H1 (cell line): ENCODE results near the gene HAUS2. TPM values are rescaled to one million over a fixed set of nuclear protein-coding genes. Genes with fewer than 3 reads are reported as not detected.

Experiments
- CTCF ChIA-PET: fragments of 300-600 bp; sonication (Branson Sonifier 250); formaldehyde crosslinking; loops from one replicate; lab custom pipeline; 2021; ENCODE audit not compliant: partially characterized antibody; lab: Charles Lee
- POLR2A ChIA-PET: fragments of 300-600 bp; sonication (Branson Sonifier 250); formaldehyde crosslinking; loops from one replicate; lab custom pipeline; 2021; ENCODE audit warnings: inconsistent platforms; ENCODE audit not compliant: partially characterized antibody; lab: Charles Lee
- DNase-seq, 2 experiments: peaks; one replicate each; pipeline versions ENCODE4 v3.0.0 to v3.0.0-alpha.2; 2010 to 2022; ENCODE audit warnings: low spot score in 2 of 2, low read depth in 1 of 2, mixed read lengths in 1 of 2
- FAIRE-seq: peaks from 2 replicates; lab custom pipeline; 2011; peaks lifted over from hg19 to GRCh38; lab: Jason Lieb, UNC
- H2AFZ ChIP-seq: 2 replicates; pipeline ENCODE4 v1.8.1; 2012; ENCODE audit warnings: low read length, inconsistent platforms
- H2AK5ac ChIP-seq: 2 replicates; pipeline ENCODE4 v1.6.1; 2013; ENCODE audit warnings: low read depth, low read length
- H2BK120ac ChIP-seq: replicated peaks from 2 replicates; pipeline ENCODE3; 2013; ENCODE audit warnings: low read depth, low read length, inconsistent platforms
- H2BK12ac ChIP-seq: 2 replicates; pipeline ENCODE4 v1.6.1; 2013; ENCODE audit warnings: low read depth, low read length
- H2BK15ac ChIP-seq: 2 replicates; pipeline ENCODE4 v1.6.1; 2013; ENCODE audit warnings: low read length
- H2BK20ac ChIP-seq: 2 replicates; pipeline ENCODE4 v1.6.1; 2013; ENCODE audit warnings: low read length
- H2BK5ac ChIP-seq: 2 replicates; pipeline ENCODE4 v1.6.1; 2013; ENCODE audit warnings: low read depth, low read length
- H3K14ac ChIP-seq: 2 replicates; pipeline ENCODE4 v1.6.1; 2013; ENCODE audit warnings: inconsistent platforms; ENCODE audit not compliant: insufficient read length
- H3K18ac ChIP-seq: 2 replicates; pipeline ENCODE4 v1.6.1; 2013; ENCODE audit warnings: low read length; ENCODE audit errors: extremely low read depth
- H3K23ac ChIP-seq: 2 replicates; pipeline ENCODE4 v1.6.1; 2013; ENCODE audit warnings: inconsistent platforms; ENCODE audit not compliant: insufficient read length
- H3K23me2 ChIP-seq: 2 replicates; pipeline ENCODE4 v1.6.1; 2013; ENCODE audit warnings: low read depth, low read length
- H3K27ac ChIP-seq: 2 replicates; pipeline ENCODE4 v1.6.1; 2011; ENCODE audit warnings: low read depth, low read length, inconsistent platforms
- H3K27me3 ChIP-seq, 4 experiments: replicated peaks in 1 of 4; 1 replicate in 1 of 4; 2 replicates in 3 of 4; pipeline versions ENCODE4 v1.6.1 to v1.8.1; 2011 to 2013; ENCODE audit warnings: low read length in 3 of 4, mild to moderate bottlenecking in 3 of 4, inconsistent platforms in 2 of 4, mixed read lengths in 2 of 4, moderate library complexity in 1 of 4; ENCODE audit not compliant: control insufficient read depth in 3 of 4, insufficient read depth in 3 of 4; ENCODE audit errors: extremely low read depth in 1 of 4
- H3K36me3 ChIP-seq, 4 experiments: 2 replicates each; pipeline versions ENCODE4 v1.6.1 to v1.8.1; 2011 to 2013; ENCODE audit warnings: mild to moderate bottlenecking in 4 of 4, low read length in 3 of 4, moderate library complexity in 2 of 4, control low read depth in 1 of 4, inconsistent platforms in 1 of 4; ENCODE audit not compliant: insufficient read depth in 4 of 4, control insufficient read depth in 2 of 4
- H3K4ac ChIP-seq: replicated peaks from 2 replicates; pipeline ENCODE3; 2013; ENCODE audit warnings: low read length, low read depth, mixed read lengths, inconsistent platforms; ENCODE audit not compliant: insufficient read length
- H3K4me1 ChIP-seq, 4 experiments: replicated peaks in 1 of 4; 1 replicate in 1 of 4; 2 replicates in 3 of 4; pipeline versions ENCODE4 v1.6.1 to v1.8.1; 2011 to 2013; ENCODE audit warnings: low read length in 3 of 4, inconsistent platforms in 2 of 4, mixed read lengths in 1 of 4; ENCODE audit not compliant: insufficient read depth in 4 of 4, control insufficient read depth in 3 of 4
- H3K4me2 ChIP-seq, 2 experiments: 2 replicates each; pipeline versions ENCODE4 v1.6.1 to v1.8.1; 2011 to 2013; ENCODE audit warnings: low read depth in 2 of 2, low read length in 2 of 2, control low read depth in 1 of 2, inconsistent platforms in 1 of 2, mild to moderate bottlenecking in 1 of 2; ENCODE audit not compliant: insufficient read depth in 1 of 2
- H3K4me3 ChIP-seq, 4 experiments: fragments of 200-600, 300-600 bp in 1 of 4; sonication (generic), shearing (Covaris generic), sonication (Bioruptor Twin) in 1 of 4; 2 replicates each; pipeline versions ENCODE4 v1.5.1 to v1.8.1; 2011 to 2016; ENCODE audit warnings: low read length in 4 of 4, low read depth in 3 of 4, control low read depth in 2 of 4, inconsistent platforms in 2 of 4, mild to moderate bottlenecking in 2 of 4, mixed read lengths in 1 of 4, moderate library complexity in 1 of 4; ENCODE audit not compliant: insufficient read depth in 2 of 4; ENCODE audit errors: extremely low read depth in 1 of 4
- H3K56ac ChIP-seq: replicated peaks from 2 replicates; pipeline ENCODE3; 2013; ENCODE audit warnings: low read depth, mild to moderate bottlenecking, mixed read lengths, low read length, inconsistent platforms; ENCODE audit not compliant: insufficient read length
- H3K79me1 ChIP-seq: 2 replicates; pipeline ENCODE4 v1.6.1; 2013; ENCODE audit warnings: low read depth, low read length, control low read depth
- H3K79me2 ChIP-seq, 2 experiments: 2 replicates each; pipeline versions ENCODE4 v1.6.1 to v1.8.1; 2012 to 2013; ENCODE audit warnings: low read length in 2 of 2, mild to moderate bottlenecking in 2 of 2, inconsistent platforms in 1 of 2; ENCODE audit not compliant: insufficient read depth in 2 of 2, control insufficient read depth in 1 of 2
- H3K9ac ChIP-seq, 4 experiments: replicated peaks in 1 of 4; 1 replicate in 1 of 4; 2 replicates in 3 of 4; pipeline versions ENCODE4 v1.6.1 to v1.8.1; 2011 to 2013; ENCODE audit warnings: low read depth in 3 of 4, low read length in 3 of 4, control low read depth in 2 of 4, mild to moderate bottlenecking in 2 of 4, moderate library complexity in 2 of 4, inconsistent platforms in 1 of 4; ENCODE audit errors: extremely low read depth in 1 of 4
- H3K9me3 ChIP-seq, 2 experiments: 2 replicates each; pipeline versions ENCODE4 v1.6.1 to v1.8.1; 2012 to 2013; ENCODE audit warnings: mild to moderate bottlenecking in 2 of 2, moderate library complexity in 2 of 2, control low read depth in 1 of 2, inconsistent platforms in 1 of 2, low read depth in 1 of 2, low read length in 1 of 2, mixed read lengths in 1 of 2; ENCODE audit not compliant: insufficient read depth in 2 of 2
- H4K20me1 ChIP-seq, 2 experiments: replicated peaks in 1 of 2; 2 replicates each; pipeline versions ENCODE3 to v1.8.1; 2011 to 2013; ENCODE audit warnings: inconsistent platforms in 2 of 2, low read length in 2 of 2, mild to moderate bottlenecking in 1 of 2; ENCODE audit not compliant: insufficient read depth in 2 of 2, control insufficient read depth in 1 of 2
- H4K5ac ChIP-seq: 2 replicates; pipeline ENCODE4 v1.6.1; 2013; ENCODE audit warnings: low read length, low read depth, mixed read lengths, inconsistent platforms; ENCODE audit not compliant: insufficient read length
- H4K8ac ChIP-seq: 2 replicates; pipeline ENCODE4 v1.8.0; 2013; ENCODE audit warnings: mild to moderate bottlenecking, moderate library complexity, low read length, inconsistent platforms; ENCODE audit not compliant: insufficient read depth; ENCODE audit errors: extremely low read depth
- H4K91ac ChIP-seq: replicated peaks from 2 replicates; pipeline ENCODE3; 2013; ENCODE audit warnings: low read length, mixed read lengths, inconsistent platforms; ENCODE audit not compliant: insufficient read length
- BACH1 ChIP-seq: IDR thresholded peaks from 2 replicates; pipeline ENCODE4 v1.6.1; 2012; ENCODE audit warnings: low read length, improper control_type of control experiment
- CREB1 ChIP-seq: IDR thresholded peaks from 2 replicates; pipeline ENCODE4 v1.6.1; 2012; ENCODE audit warnings: inconsistent platforms
- E2F6 ChIP-seq: IDR thresholded peaks from 2 replicates; pipeline ENCODE4 v1.6.1; 2012; ENCODE audit warnings: inconsistent platforms
- RFX5 ChIP-seq: IDR thresholded peaks from 2 replicates; pipeline ENCODE4 v1.6.1; 2011; ENCODE audit warnings: low read depth, low read length, improper control_type of control experiment, borderline replicate concordance
- SP2 ChIP-seq: IDR thresholded peaks from 2 replicates; pipeline ENCODE4 v1.6.1; 2012; ENCODE audit warnings: mild to moderate bottlenecking, low read length, inconsistent platforms
- SUZ12 ChIP-seq: fragments of 200-600 bp; sonication (generic); IDR thresholded peaks from 2 replicates; pipeline ENCODE4 v1.6.1; 2012; ENCODE audit warnings: mild to moderate bottlenecking, inconsistent platforms, low read length, moderate library complexity, mixed read lengths
- TEAD4 ChIP-seq: IDR thresholded peaks from 2 replicates; pipeline ENCODE4 v1.6.1; 2012; ENCODE audit warnings: low read depth, low read length, inconsistent platforms, mixed read lengths
- ZNF274 ChIP-seq: IDR thresholded peaks from 2 replicates; pipeline ENCODE4 v1.7.0; 2012; ENCODE audit warnings: low read length, borderline replicate concordance; ENCODE audit errors: extremely low read depth
- WGBS, 2 experiments: shearing (Covaris generic) in 1 of 2; methylation state at CpG; one replicate each; pipeline versions ENCODE4 v1.1.6 to v1.1.7; 2013 to 2015; ENCODE audit warnings: low lambda C conversion rate in 2 of 2, mixed read lengths in 2 of 2, inconsistent platforms in 1 of 2, low coverage in 1 of 2, missing lambda C conversion rate in 1 of 2; ENCODE audit not compliant: insufficient replicate concordance in 2 of 2, insufficient coverage in 1 of 2, insufficient read length in 1 of 2; ENCODE audit errors: extremely low coverage in 1 of 2, missing lambda C conversion rate in 1 of 2; 5-methylcytosine and 5-hydroxymethylcytosine counted together
- long read RNA-seq, 2 experiments: library from RNA in 1 of 2; library from capped mRNA in 1 of 2; stranded (forward); transcript quantifications; one replicate each; pipeline ENCODE4 v2.0.0, GENCODE V29; 2021; ENCODE audit warnings: inconsistent platforms in 1 of 2
- polyA minus RNA-seq, 3 experiments: library from RNA; depleted of rRNA, polyadenylated mRNA; stranded (reverse); fragments of >200 nt; gene quantifications; 1 replicate in 2 of 3; 2 replicates in 1 of 3; pipeline ENCODE4 v1.2.3, GENCODE V29; 2011
- polyA plus RNA-seq, 7 experiments: library from polyadenylated mRNA; depleted of rRNA in 3 of 7; stranded (reverse) in 5 of 7; unstranded in 2 of 7; fragments of >200 nt in 5 of 7; fragments of 200-250 nt in 2 of 7; gene quantifications; 1 replicate in 5 of 7; 2 replicates in 1 of 7; 4 replicates in 1 of 7; pipeline versions ENCODE4 v1.2.1 to v1.2.3, GENCODE V29; 2011 to 2013; ENCODE audit warnings: missing spikeins in 2 of 7, mixed read lengths in 2 of 7
- total RNA-seq: library from RNA; stranded (reverse); fragmentation: NEBNext Ultra II Directional; extraction: Animal tissue kit (Norgen Biotek cat#: 25700); gene quantifications from 2 replicates; pipeline ENCODE4 v1.2.1, GENCODE V29; 2021

HAUS2 gene
- 28.8 and 33.5 TPM in 2 replicates for total RNA-seq
- 8.4 and 12.1 TPM in 2 replicates for polyA plus RNA-seq (2011; rRNA removed)
- 16.4 TPM for polyA plus RNA-seq (2011; cell fraction: cytosol; rRNA removed)
- polyA plus RNA-seq (2011; cell fraction: nucleus; rRNA removed), result 6.5 TPM
- 12.9 to 22.1 TPM (median 14.3 TPM) in 4 replicates for polyA plus RNA-seq (2012, experiment 1 of 2)
- 4.5 TPM for polyA plus RNA-seq (2012, experiment 2 of 2)
- polyA plus RNA-seq (2013, experiment 1 of 2), result 14.6 TPM
- 14.9 TPM for polyA plus RNA-seq (2013, experiment 2 of 2)
- polyA minus RNA-seq (2011; rRNA and poly(A)+ RNA removed), result 11.9 and 14.6 TPM in 2 replicates
- 10.3 TPM for polyA minus RNA-seq (2011; cell fraction: cytosol; rRNA and poly(A)+ RNA removed)
- 12.3 TPM for polyA minus RNA-seq (2011; cell fraction: nucleus; rRNA and poly(A)+ RNA removed)
- long read RNA-seq, experiment 1, partial matches to known transcripts, result 5 of 22 reads
- long read RNA-seq, experiment 1, other reads (novel, unspliced or antisense), result 8 of 22 reads
- long read RNA-seq, experiment 2, transcript HAUS2-201 (6 exons, 3,949 nt), result major isoform, 5 of 11 reads
- long read RNA-seq, experiment 2, partial matches to known transcripts, result 1 of 11 reads
- long read RNA-seq, experiment 2, other reads (novel, unspliced or antisense), result 2 of 11 reads

GRCh38 chr15:42548249-42549031 lies at the start of gene HAUS2, which contains the start of gene LRRC57:
TSS of gene HAUS2 (plus strand) at chr15:42548838. CDS start at chr15:42548873, 35 bp downstream.
TSS of gene LRRC57 (minus strand) at chr15:42548793. CDS start at chr15:42548434, 359 bp downstream.
- peak within 1 kb of the TSS; percentile 95 for H4K5ac ChIP-seq
- H3K27ac ChIP-seq, result peak within 1 kb of the TSS; percentile 97
- peaks cover 0 to 3% (median 0%) of the 10 kb centered on the region in 4 experiments; a peak in 2 of 7 replicates for H3K4me1 ChIP-seq
- no peaks in the 10 kb centered on the region for H4K20me1 ChIP-seq
- no peak within 1 kb of the TSS for H3K23ac ChIP-seq
- peak; percentile 59 to 98 for DNase-seq
- peaks cover 2% of the 10 kb centered on the region; the same call in 1 of the 2 replicates for H3K79me1 ChIP-seq
- peak within 1 kb of the TSS; percentile 85 for H3K18ac ChIP-seq
- no peak within 1 kb of the TSS for H2BK120ac ChIP-seq
- 1% methylated on average over 69 of the region's 71 CpGs; no CpG with 5 or more reads in 1 of the 2 experiments for WGBS, 2 experiments
- H2BK20ac ChIP-seq, result no peak within 1 kb of the TSS
- H2BK15ac ChIP-seq, result no peak within 1 kb of the TSS
- no peak within 1 kb of the TSS for H4K91ac ChIP-seq
- peak within 1 kb of the TSS; percentile 86 for H2AFZ ChIP-seq
- H3K56ac ChIP-seq, result peak within 1 kb of the TSS; percentile 90
- peaks cover 0 to 37% of the 10 kb centered on the region in 2 experiments; a peak in 3 of 4 replicates for H3K79me2 ChIP-seq
- H3K27me3 ChIP-seq, result no peaks in the 10 kb centered on the region
- peak within 1 kb of the TSS; percentile 99; the same call in 1 of the 2 replicates for H4K8ac ChIP-seq
- H3K23me2 ChIP-seq, result no peaks in the 10 kb centered on the region; the same call in 1 of the 2 replicates
- peak within 1 kb of the TSS; percentile 60 for H3K4ac ChIP-seq
- ChIA-PET CTCF (interaction anchor here (0.7 to 2.4 kb wide), 3 partner anchors 97 to 103 kb away, joined by 3 to 9 read pairs (median 4); no protein-coding TSS in a partner anchor), POLR2A (interaction anchor here (0.7 to 2.0 kb wide), 12 partner anchors 9 to 122 kb away, joined by 3 to 11 read pairs (median 4); partner anchors contain the start of genes STARD9 and ZNF106)
- peak within 1 kb of the TSS; percentile 90 for H2BK5ac ChIP-seq
- H2AK5ac ChIP-seq, result no peak within 1 kb of the TSS
- no peak for FAIRE-seq
- H3K9ac ChIP-seq, result peak within 1 kb of the TSS; percentile 94 to 97 (median 96)
- no peak within 1 kb of the TSS for H3K14ac ChIP-seq
- peaks cover 0 to 15% (median 3%) of the 10 kb centered on the region in 4 experiments; a peak in 4 of 8 replicates for H3K36me3 ChIP-seq
- H2BK12ac ChIP-seq, result peak within 1 kb of the TSS; percentile 88; the same call in 1 of the 2 replicates
- peak within 1 kb of the TSS; percentile 92 to 97 (median 96) for H3K4me3 ChIP-seq
- peak within 1 kb of the TSS; percentile 84 to 86 for H3K4me2 ChIP-seq
- no peaks in the 10 kb centered on the region for H3K9me3 ChIP-seq
- TF ChIP-seq TEAD4 (no peak), RFX5 (no peak), ZNF274 (no peak), E2F6 (peak; percentile 35; the same call in 1 of the 2 replicates), CREB1 (peak; percentile 98), SP2 (no peak), BACH1 (no peak), SUZ12 (no peak)
